RWPE1 (cell line): ENCODE results near the gene TMPRSS3.

Experiments used
- CTCF ChIA-PET: fragments of 350-600 bp; sonication (Branson Sonifier 250); formaldehyde crosslinking; extraction: SDS; loops from one replicate; lab custom pipeline; 2021; lab: Yijun Ruan, JAX
- POLR2A ChIA-PET: fragments of 400-600 bp; formaldehyde crosslinking; extraction: SDS; loops from one replicate; lab custom pipeline; 2020; ENCODE audit warnings: antibody characterized with exemption; ENCODE audit not compliant: low non-redundant PET; lab: Yijun Ruan, JAX
- DNase-seq: peaks from one replicate; pipeline ENCODE4 v3.0.0; 2012; ENCODE audit warnings: low spot score
- H3K27ac ChIP-seq: fragments of 450-650 bp; 2 replicates; pipeline ENCODE4 v1.5.1; 2017
- CTCF ChIP-seq: fragments of 450-650 bp; conservative IDR thresholded peaks from 2 replicates; pipeline ENCODE4 v1.5.1; 2017; ENCODE audit warnings: low read depth, mild to moderate bottlenecking

The TMPRSS3 gene

GRCh38 chr21:42366292-42367010, 29.4 kb downstream of the TMPRSS3 start, which contains the start of gene TFF1:
Gene TFF1, minus strand, starts transcription at chr21:42366535. Its CDS starts 40 bp downstream, at chr21:42366495.
- POLR2A ChIA-PET = no interaction called here

DNA sequence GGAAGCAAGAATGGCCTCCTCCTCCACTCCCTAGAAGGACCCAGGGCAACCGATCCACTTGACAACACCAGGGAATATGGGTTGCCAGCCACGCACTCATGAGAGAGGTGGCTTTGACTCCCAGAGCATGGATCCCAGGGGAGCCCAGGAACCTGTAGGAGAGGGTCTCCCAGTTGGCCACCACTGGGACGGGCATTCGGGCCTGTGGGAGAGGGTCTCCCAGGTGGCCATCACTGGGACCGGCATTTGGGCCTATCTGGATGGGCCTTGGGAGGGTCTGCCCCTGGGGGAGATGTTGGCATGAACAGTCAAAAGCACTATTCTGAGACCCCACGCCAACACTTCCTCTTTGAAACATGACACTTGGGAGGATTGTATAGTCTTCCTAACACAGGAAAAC, 30.1 kb downstream of the TMPRSS3 start:
- no peak for TF ChIP-seq CTCF
- POLR2A ChIA-PET = no interaction called here
- CTCF ChIA-PET = no interaction called here
- no peak for DNase-seq
- H3K27ac ChIP-seq = no peak overlapping the region

More at GRCh38 chr21:42366292-42367010, 29.4 kb downstream of the TMPRSS3 start, which contains the start of gene TFF1:
- CTCF ChIA-PET = interaction anchor here (1.3 kb wide), 1 partner anchor 15 kb away, joined by 8 read pairs; no protein-coding TSS in a partner anchor
- H3K27ac ChIP-seq = no peak within 1 kb of the TSS
- TF ChIP-seq CTCF = no peak
- DNase-seq = no peak

DNA sequence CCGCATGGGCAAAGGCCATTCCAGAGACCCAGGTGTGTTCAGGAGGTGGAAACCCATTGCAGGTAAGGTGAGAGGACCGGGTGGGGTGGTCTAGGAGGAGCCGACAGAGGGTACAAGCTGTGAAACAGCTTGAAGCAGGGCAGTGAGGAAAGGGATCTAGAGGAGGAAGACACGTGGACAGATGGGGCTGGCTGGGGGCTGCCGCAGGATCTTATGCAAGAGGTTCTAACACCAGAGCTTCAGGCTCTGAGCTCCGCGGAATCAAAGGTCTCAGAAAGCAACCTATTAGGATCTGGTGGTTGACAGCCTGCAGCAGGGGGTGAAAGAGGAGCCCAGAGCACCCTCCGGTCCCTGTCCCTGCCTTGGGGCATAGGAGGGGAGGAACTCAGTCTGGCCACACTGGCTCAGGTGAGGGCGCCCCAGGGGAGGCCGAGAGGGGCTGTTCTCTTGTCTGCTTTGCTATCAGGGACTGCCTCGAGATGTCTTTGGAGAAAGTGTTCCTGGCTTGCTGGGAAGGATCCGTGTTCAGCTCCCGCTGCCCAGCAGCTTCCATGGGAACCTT, 31.5 kb downstream of the TMPRSS3 start:
- ChIA-PET CTCF (interaction anchor here (0.7 kb wide), 1 partner anchor 219 kb away, joined by 3 read pairs; no protein-coding TSS in a partner anchor), POLR2A (no interaction called here)
- TF ChIP-seq CTCF = no peak
- DNase-seq = no peak
- no peak overlapping the region for H3K27ac ChIP-seq

- CTCF ChIA-PET = no interaction called here
- no peak for TF ChIP-seq CTCF
- POLR2A ChIA-PET = no interaction called here
- DNase-seq = no peak
- no peak overlapping the region for H3K27ac ChIP-seq
These were observed 32.5 kb downstream of the TMPRSS3 start for GRCh38 chr21:42363312-42363711.

GRCh38 chr21:42362700-42363099, 33.2 kb downstream of the TMPRSS3 start:
- ChIA-PET CTCF (no interaction called here), POLR2A (no interaction called here)
- TF ChIP-seq CTCF = no peak
- no peak for DNase-seq
- H3K27ac ChIP-seq = no peak overlapping the region

DNA sequence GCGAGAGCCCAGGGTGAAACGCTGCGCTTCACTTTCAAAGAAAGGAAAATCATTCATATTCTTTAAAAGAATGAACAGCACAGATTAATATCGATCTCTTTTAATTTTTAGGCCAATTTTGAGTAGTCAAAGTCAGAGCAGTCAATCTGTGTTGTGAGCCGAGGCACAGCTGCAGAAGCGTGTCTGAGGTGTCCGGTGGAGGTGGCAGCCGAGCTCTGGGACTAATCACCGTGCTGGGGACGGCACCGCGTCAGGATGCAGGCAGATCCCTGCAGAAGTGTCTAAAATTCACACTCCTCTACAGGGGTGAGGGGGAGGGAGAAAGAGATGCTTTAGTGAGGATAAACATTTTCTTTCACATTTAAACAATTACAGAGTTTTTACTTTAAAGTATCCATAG, 33.7 kb downstream of the TMPRSS3 start:
- no peak overlapping the region for H3K27ac ChIP-seq
- TF ChIP-seq CTCF = no peak
- DNase-seq = no peak
- ChIA-PET CTCF (no interaction called here), POLR2A (no interaction called here)
